K562 (cell line): ENCODE data around the gene NET1. TPM values are rescaled to one million over a fixed set of nuclear protein-coding genes. Genes with fewer than 3 reads are reported as not detected.

ENCODE experiments used
- ARID2 ChIP-seq: fragments of 450-650 bp; IDR thresholded peaks from 2 replicates; pipeline ENCODE4 v1.6.1; 2017; ENCODE audit warnings: antibody characterized with exemption, mild to moderate bottlenecking
- ATF1 ChIP-seq, 2 experiments: fragments of 450-650 bp in 1 of 2; IDR thresholded peaks; 2 replicates each; pipeline ENCODE4 v1.6.1; 2016; ENCODE audit warnings: missing compliant biosample characterization in 1 of 2, missing genetic modification characterization in 1 of 2
- BCL6 ChIP-seq: fragments of 250-450 bp; sonication (Bioruptor Pico); IDR thresholded peaks from 2 replicates; pipeline ENCODE4 v1.4.0; 2020
- CBFA2T3 ChIP-seq: fragments of 450-650 bp; IDR thresholded peaks from 2 replicates; pipeline ENCODE4 v1.6.1; 2017
- CTBP1 ChIP-seq: fragments of 450-650 bp; IDR thresholded peaks from 2 replicates; pipeline ENCODE4 v1.6.1; 2016; ENCODE audit warnings: borderline replicate concordance
- HIVEP1 ChIP-seq: fragments of 250-450 bp; sonication (Bioruptor Pico); IDR thresholded peaks from 2 replicates; pipeline ENCODE4 v1.4.0; 2020; ENCODE audit warnings: mild to moderate bottlenecking
- HNRNPLL ChIP-seq: fragments of 200-400 bp; formaldehyde crosslinking; IDR thresholded peaks from 2 replicates; pipeline ENCODE4 v1.6.1; 2017; ENCODE audit warnings: low read length, low read depth, mild to moderate bottlenecking; ENCODE audit not compliant: poor library complexity, severe bottlenecking
- MECOM ChIP-seq: fragments of 250-450 bp; sonication (Bioruptor Pico); IDR thresholded peaks from 2 replicates; pipeline ENCODE4 v1.8.0; 2022; ENCODE audit warnings: inconsistent platforms
- MXI1 ChIP-seq: IDR thresholded peaks from 2 replicates; pipeline ENCODE4 v1.6.1; 2011; ENCODE audit warnings: low read depth, mild to moderate bottlenecking, improper control_type of control experiment, low read length
- NR2F6 ChIP-seq: fragments of 450-650 bp; formaldehyde crosslinking; IDR thresholded peaks from 2 replicates; pipeline ENCODE4 v1.4.0; 2020; ENCODE audit warnings: mild to moderate bottlenecking
- PHB ChIP-seq: fragments of 250-450 bp; sonication (Bioruptor Pico); IDR thresholded peaks from 2 replicates; pipeline ENCODE4 v1.5.0; 2021
- POLR3G ChIP-seq: IDR thresholded peaks from 2 replicates; pipeline ENCODE4 v1.6.1; 2011; ENCODE audit not compliant: insufficient read length, insufficient replicate concordance; ENCODE audit errors: extremely low read depth
- SMARCA5 ChIP-seq: fragments of 450-650 bp; IDR thresholded peaks from 2 replicates; pipeline ENCODE4 v1.6.1; 2016
- TAF15 ChIP-seq: fragments of 200-400 bp; formaldehyde crosslinking; IDR thresholded peaks from 2 replicates; pipeline ENCODE4 v1.6.1; 2017; ENCODE audit warnings: mild to moderate bottlenecking, low read depth, low read length, moderate library complexity
- XRCC4 ChIP-seq: IDR thresholded peaks from one replicate; pipeline ENCODE4 v1.6.1; 2011; ENCODE audit not compliant: insufficient read depth, insufficient read length; ENCODE audit errors: extremely low read depth
- XRCC5 ChIP-seq: fragments of 200-400 bp; formaldehyde crosslinking; IDR thresholded peaks from 2 replicates; pipeline ENCODE4 v1.6.1; 2017; ENCODE audit warnings: low read depth, mild to moderate bottlenecking, low read length
- ZBED1 ChIP-seq: IDR thresholded peaks from 2 replicates; pipeline ENCODE4 v1.6.1; 2014
- ZNF282 ChIP-seq: sonication (generic); formaldehyde crosslinking; IDR thresholded peaks from 2 replicates; pipeline ENCODE4 v1.8.1; 2023; ENCODE audit warnings: missing genetic modification reagents
- ZNF408 ChIP-seq: fragments of 250-450 bp; sonication (Bioruptor Pico); IDR thresholded peaks from 2 replicates; pipeline ENCODE4 v1.4.0; 2020; ENCODE audit warnings: low read depth, mild to moderate bottlenecking, moderate library complexity
- polyA plus RNA-seq, 8 experiments: library from polyadenylated mRNA; depleted of rRNA in 4 of 8; stranded (reverse) in 5 of 8; unstranded in 3 of 8; fragments of >200 nt; fragmentation: Nextera tagmentation in 2 of 8; fragmentation: Illumina TruSeq in 1 of 8; extraction: Ambion mirVana in 2 of 8; extraction: Trizol in 1 of 8; gene quantifications; 2 replicates each; pipeline versions ENCODE4 v1.2.1 to v1.2.3, GENCODE V29; 2011 to 2014; ENCODE audit warnings: inconsistent platforms in 1 of 8, missing spikeins in 1 of 8
- total RNA-seq, 7 experiments: library from RNA; depleted of rRNA in 6 of 7; stranded (reverse); fragments of >200 nt in 6 of 7; fragmentation: Illumina TruSeq in 2 of 7; extraction: Trizol in 2 of 7; gene quantifications; 2 replicates each; pipeline versions ENCODE4 v1.2.1 to v1.2.3, GENCODE V29; 2011 to 2021; ENCODE audit warnings: low replicate concordance in 1 of 7
- TF ChIP-seq, protein P1 (sequence below): fragments of 450-650 bp; conservative IDR thresholded peaks from 2 replicates; pipeline ENCODE4 v1.6.1; 2016; ENCODE audit warnings: missing genetic modification characterization, low read depth, mild to moderate bottlenecking, missing compliant biosample characterization, moderate library complexity
- TF ChIP-seq, protein P2 (sequence below), 3 experiments: IDR thresholded peaks in 2 of 3; conservative IDR thresholded peaks in 1 of 3; 2 replicates each; pipeline ENCODE4 v1.5.1; 2011 to 2012; ENCODE audit warnings: low read length in 3 of 3, mild to moderate bottlenecking in 3 of 3, control low read depth in 2 of 3, improper control_type of control experiment in 1 of 3, inconsistent platforms in 1 of 3, low read depth in 1 of 3, mixed read lengths in 1 of 3, moderate library complexity in 1 of 3; ENCODE audit not compliant: insufficient read depth in 2 of 3
- TF ChIP-seq, protein P3 (sequence below): fragments of 250-450 bp; sonication (Bioruptor Pico); IDR thresholded peaks from 2 replicates; pipeline ENCODE4 v1.4.0; 2020
- TF ChIP-seq, protein P4 (sequence below): fragments of 250-450 bp; sonication (Bioruptor Pico); IDR thresholded peaks from 2 replicates; pipeline ENCODE4 v1.8.0; 2022; ENCODE audit warnings: moderate library complexity, mild to moderate bottlenecking, inconsistent platforms

Gene NET1
- total and polyA plus RNA-seq, 9 of the 15 experiments (the other 6 are each of a cell fraction or from before 2014, with no cell fraction given): 47.4 to 258 (median 106) TPM

DNA sequence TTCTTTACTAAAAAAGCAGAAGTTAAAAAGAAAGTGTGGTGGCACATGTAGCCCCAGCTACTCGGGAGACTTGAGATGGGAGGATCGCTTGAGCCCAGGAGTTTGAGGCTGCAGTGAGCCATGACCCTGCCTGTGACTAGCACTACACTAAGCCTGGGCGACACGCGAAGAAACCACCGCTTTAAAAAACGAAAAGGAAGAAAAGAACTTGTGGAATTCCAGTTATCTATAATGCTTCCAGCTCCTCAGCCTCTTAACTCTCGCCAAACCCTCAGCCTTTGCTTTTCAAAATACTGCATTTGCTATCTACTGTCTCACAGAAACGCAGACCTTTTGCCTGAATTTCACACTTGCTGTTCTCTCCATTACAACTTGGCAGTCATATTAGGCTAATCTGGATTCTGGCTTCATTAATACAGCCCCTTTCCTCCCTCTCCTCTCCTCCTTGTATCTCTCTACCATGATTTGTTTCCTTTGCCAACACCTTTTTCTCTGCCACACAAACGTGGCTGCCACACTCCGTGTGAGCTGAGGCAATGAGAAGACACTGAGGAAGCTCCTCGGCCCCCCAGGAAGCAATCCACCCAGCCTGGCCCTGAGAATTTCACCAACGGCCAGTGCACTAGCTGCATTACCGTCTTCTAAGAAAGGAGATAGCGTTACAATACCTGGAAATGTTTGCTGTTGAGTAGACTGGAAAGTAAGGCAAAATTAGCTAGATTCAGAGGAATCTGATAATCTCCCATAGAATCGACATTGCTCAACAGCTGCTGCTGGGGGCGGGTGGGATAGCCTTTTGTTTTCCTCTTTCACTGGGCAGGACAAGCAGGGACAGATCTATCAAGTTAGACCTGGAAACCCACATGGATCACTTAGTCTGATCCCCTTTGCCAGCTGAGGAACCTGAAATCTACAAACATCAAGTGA, 49.8 kb downstream of the NET1 start (continued):
- TF ChIP-seq MXI1 (no peak), POLR3G (no peak), TAF15 (no peak), HIVEP1 (no peak), SMARCA5 (no peak), ZBED1 (no peak), HNRNPLL (peak; percentile 58), ZNF408 (CRISPR knock-in tag) (no peak), ATF1 (CRISPR knock-in tag; IDR thresholded peaks at IDR 0.05) (no peak), ATF1 (tag; IDR thresholded peaks at IDR 0.05) (peak; percentile 18; the same call in 1 of the 2 replicates), ARID2 (no peak), BCL6 (CRISPR knock-in tag) (no peak), PHB (no peak), ZNF282 (CRISPR knock-in tag) (no peak), XRCC5 (no peak), CBFA2T3 (peak; percentile 50; the same call in 1 of the 2 replicates), XRCC4 (no peak), CTBP1 (peak; percentile 84), MECOM (CRISPR knock-in tag) (peak; percentile 92), NR2F6 (CRISPR knock-in tag) (no peak)
- TF ChIP-seq, protein P1, sequence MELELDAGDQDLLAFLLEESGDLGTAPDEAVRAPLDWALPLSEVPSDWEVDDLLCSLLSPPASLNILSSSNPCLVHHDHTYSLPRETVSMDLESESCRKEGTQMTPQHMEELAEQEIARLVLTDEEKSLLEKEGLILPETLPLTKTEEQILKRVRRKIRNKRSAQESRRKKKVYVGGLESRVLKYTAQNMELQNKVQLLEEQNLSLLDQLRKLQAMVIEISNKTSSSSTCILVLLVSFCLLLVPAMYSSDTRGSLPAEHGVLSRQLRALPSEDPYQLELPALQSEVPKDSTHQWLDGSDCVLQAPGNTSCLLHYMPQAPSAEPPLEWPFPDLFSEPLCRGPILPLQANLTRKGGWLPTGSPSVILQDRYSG (tag): 0 out of 2 replicates have a peak, but pooled peaks have one; percentile 50
- TF ChIP-seq, protein P2, sequence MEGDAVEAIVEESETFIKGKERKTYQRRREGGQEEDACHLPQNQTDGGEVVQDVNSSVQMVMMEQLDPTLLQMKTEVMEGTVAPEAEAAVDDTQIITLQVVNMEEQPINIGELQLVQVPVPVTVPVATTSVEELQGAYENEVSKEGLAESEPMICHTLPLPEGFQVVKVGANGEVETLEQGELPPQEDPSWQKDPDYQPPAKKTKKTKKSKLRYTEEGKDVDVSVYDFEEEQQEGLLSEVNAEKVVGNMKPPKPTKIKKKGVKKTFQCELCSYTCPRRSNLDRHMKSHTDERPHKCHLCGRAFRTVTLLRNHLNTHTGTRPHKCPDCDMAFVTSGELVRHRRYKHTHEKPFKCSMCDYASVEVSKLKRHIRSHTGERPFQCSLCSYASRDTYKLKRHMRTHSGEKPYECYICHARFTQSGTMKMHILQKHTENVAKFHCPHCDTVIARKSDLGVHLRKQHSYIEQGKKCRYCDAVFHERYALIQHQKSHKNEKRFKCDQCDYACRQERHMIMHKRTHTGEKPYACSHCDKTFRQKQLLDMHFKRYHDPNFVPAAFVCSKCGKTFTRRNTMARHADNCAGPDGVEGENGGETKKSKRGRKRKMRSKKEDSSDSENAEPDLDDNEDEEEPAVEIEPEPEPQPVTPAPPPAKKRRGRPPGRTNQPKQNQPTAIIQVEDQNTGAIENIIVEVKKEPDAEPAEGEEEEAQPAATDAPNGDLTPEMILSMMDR (IDR thresholded peaks at IDR 0.05 in 2 of 3, conservative IDR thresholded peaks at IDR 0.05 in 1 of 3; ENCODE audit: insufficient read depth in 2 of 3, low read depth in 1 of 3, low read length in 3 of 3): no peak
- TF ChIP-seq, protein P3, sequence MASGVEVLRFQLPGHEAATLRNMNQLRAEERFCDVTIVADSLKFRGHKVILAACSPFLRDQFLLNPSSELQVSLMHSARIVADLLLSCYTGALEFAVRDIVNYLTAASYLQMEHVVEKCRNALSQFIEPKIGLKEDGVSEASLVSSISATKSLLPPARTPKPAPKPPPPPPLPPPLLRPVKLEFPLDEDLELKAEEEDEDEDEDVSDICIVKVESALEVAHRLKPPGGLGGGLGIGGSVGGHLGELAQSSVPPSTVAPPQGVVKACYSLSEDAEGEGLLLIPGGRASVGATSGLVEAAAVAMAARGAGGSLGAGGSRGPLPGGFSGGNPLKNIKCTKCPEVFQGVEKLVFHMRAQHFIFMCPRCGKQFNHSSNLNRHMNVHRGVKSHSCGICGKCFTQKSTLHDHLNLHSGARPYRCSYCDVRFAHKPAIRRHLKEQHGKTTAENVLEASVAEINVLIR (CRISPR knock-in tag): no peak
- TF ChIP-seq, protein P4, sequence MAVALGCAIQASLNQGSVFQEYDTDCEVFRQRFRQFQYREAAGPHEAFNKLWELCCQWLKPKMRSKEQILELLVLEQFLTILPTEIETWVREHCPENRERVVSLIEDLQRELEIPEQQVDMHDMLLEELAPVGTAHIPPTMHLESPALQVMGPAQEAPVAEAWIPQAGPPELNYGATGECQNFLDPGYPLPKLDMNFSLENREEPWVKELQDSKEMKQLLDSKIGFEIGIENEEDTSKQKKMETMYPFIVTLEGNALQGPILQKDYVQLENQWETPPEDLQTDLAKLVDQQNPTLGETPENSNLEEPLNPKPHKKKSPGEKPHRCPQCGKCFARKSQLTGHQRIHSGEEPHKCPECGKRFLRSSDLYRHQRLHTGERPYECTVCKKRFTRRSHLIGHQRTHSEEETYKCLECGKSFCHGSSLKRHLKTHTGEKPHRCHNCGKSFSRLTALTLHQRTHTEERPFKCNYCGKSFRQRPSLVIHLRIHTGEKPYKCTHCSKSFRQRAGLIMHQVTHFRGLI: no peak
